Right cardiac atrium (tissue), 5 donors: ENCODE measurements around the gene ECE1. TPM values are rescaled to one million over a fixed set of nuclear protein-coding genes. Genes with fewer than 3 reads are reported as not detected.
"Not testable (repeated sequence)": the region's sequence is repeated elsewhere in the genome, so short reads cannot be mapped to it uniquely, and the experiment has no call there.

Source experiments
- ATAC-seq, 2 donors: fragments of 200-7000 bp; cut with Tn5 transposase; one replicate each; pipeline versions ENCODE4 v1.8.0 to v1.9.1; 2020; ENCODE audit warnings: moderate library complexity in 2 of 2, mild to moderate bottlenecking in 1 of 2
- DNase-seq, 3 donors: peaks; one replicate each; pipeline ENCODE4 v3.0.0-alpha.2; 2020
- H3K27ac ChIP-seq: one replicate; pipeline ENCODE4 v1.5.1; 2013; ENCODE audit warnings: mild to moderate bottlenecking, low read length, control low read depth, moderate library complexity
- H3K27me3 ChIP-seq: one replicate; pipeline ENCODE4 v1.6.1; 2013; ENCODE audit not compliant: control insufficient read depth, insufficient read depth
- H3K4me1 ChIP-seq: one replicate; pipeline ENCODE4 v1.6.1; 2013; ENCODE audit warnings: low read length; ENCODE audit not compliant: control insufficient read depth, insufficient read depth
- H3K4me3 ChIP-seq: one replicate; pipeline ENCODE4 v1.5.1; 2013; ENCODE audit warnings: low read length, control low read depth
- H3K9me3 ChIP-seq: one replicate; pipeline ENCODE4 v1.6.1; 2013; ENCODE audit warnings: low read length; ENCODE audit not compliant: control insufficient read depth
- WGBS: extraction: QIAGEN DNeasy Blood & Tissue Kit; methylation state at CpG from one replicate; pipeline ENCODE4 v1.1.7; 2013; 5-methylcytosine and 5-hydroxymethylcytosine counted together
- intact Hi-C, 4 donors: fragments of 100-400 bp; cut with DNase I; formaldehyde crosslinking; loops; one replicate each; pipeline versions ENCODE4 v1.11.0 to v1.14.0; 2022 to 2023
- polyA plus RNA-seq: library from polyadenylated mRNA; stranded (reverse); fragments of 200-250 nt; gene quantifications from one replicate; pipeline ENCODE4 v1.2.3, GENCODE V29; 2013
- total RNA-seq, 4 donors: library from RNA; stranded (reverse); fragmentation: NEBNext Ultra II Directional; extraction: Animal tissue kit (Norgen Biotek cat#: 25700); gene quantifications; one replicate each; pipeline ENCODE4 v1.2.1, GENCODE V29; 2021
- donor health status: healthy with polysubstance abuse.
- donor health status: DM: no; HTN: yes; CAD: no.
- donor health status: DM: no; HTN: no; CAD: no.
- donor health status: DM: no; HTN: yes; CAD: no; lungs with severe emphysema.
- donor health status: DM: yes; HTN: yes; CAD: no.

Gene ECE1
- total and polyA plus RNA-seq, 5 donors, result 76.2 to 158 (median 110) TPM

DNA sequence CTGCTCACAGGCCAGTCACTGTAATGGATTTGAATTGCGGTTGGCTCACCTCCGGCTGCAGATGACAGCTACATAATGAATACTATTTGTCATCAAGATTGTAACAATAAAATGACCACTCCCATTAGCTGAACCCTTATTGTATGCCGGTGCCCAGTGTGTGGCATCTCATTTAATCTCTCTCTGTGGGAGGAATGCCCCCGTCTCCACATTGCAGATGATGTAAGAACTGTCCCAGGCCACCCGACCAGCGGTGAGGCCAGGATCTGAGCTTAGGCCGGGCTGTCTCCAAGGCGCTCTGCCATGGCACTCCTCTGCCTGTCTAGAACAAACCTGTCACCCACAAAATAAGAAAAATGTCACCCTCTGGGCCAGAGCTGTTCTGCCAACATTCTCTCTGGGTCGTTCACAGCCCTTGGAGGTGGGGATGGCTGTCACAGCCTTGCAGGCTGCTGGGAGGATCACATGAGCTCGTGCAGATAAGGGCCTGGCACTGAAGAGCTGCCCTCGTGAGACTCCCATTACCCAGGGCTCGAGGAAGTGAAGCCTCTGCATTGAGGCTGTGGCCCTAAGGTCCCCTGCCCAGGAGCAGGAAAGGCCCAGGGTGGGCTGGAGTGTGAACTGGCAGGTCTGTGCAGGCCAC, 52.7 kb downstream of the ECE1 start:
- Histone ChIP-seq H3K9me3 (no peaks in the 10 kb centered on the region), H3K27ac (peak overlapping the region; percentile 88), H3K4me1 (peaks cover 4% of the 10 kb centered on the region), H3K27me3 (no peaks in the 10 kb centered on the region), H3K4me3 (no peak overlapping the region)
- intact Hi-C loops, result loop anchor here in 2 of 4 donors (10.0 kb wide), 1 partner anchor 417 kb away; no protein-coding TSS in a partner anchor
- ATAC-seq, result peak; percentile 77 to 84
- peak; percentile 45 to 75 (median 73) for DNase-seq
- WGBS, result 61% methylated on average over 12 of the region's 12 CpGs

DNA sequence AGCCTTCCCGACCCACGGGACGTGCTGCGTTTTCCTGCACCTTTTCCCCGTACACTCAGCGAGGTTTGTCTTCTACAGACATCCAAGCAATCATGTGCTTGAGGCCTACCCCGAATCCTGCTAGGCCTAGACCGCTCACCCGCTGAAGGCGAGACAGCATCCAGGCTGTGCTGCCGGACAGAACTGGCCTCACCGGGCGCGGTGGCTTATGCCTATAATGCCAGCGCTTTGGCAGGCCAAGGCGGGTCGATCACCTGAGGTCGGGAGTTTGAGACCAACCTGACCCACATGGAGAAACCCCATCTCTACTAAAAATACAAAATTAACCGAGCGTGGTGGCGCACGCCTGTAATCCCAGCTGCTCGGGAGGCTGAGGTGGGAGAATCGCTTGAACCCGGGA, 54.1 kb downstream of the ECE1 start:
- intact Hi-C loops, result loop anchor here in 2 of 4 donors (10.0 kb wide), 1 partner anchor 419 kb away; no protein-coding TSS in a partner anchor
- 98% methylated on average over 25 of the region's 25 CpGs for WGBS
- peak in 2 of 3 donors; percentile 35 to 60 for DNase-seq
- H3K9me3 ChIP-seq, result no peaks in the 10 kb centered on the region
- no peak for ATAC-seq
- H3K27me3 ChIP-seq, result no peaks in the 10 kb centered on the region
- H3K4me3 ChIP-seq, result no peak overlapping the region
- H3K27ac ChIP-seq, result no peak overlapping the region
- H3K4me1 ChIP-seq, result peaks cover 4% of the 10 kb centered on the region

DNA sequence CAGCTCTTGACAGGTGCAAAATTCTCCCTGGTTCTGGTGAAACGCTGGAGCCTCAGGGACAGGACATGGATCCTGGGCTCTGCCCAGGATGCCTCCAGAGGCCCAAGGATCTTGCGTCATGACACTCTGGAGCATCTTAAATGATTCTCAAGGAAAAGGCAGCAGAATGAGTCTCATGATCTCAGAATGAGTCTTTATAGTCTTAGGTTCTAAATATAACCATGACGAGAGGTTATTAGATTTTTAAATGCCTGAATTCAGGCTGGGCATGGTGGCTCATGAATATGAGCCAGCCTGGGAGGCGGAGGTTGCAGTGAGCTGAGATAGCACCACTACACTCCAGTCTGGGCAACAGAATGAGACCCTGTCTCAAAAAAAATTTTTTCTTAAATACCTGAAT, 55.5 kb downstream of the ECE1 start:
- WGBS, result 74% methylated on average over 4 of the region's 4 CpGs
- intact Hi-C loops, result loop anchor here (5.0 to 10.0 kb wide), 2 partner anchors 133 to 420 kb away; no protein-coding TSS in a partner anchor
- no peak for ATAC-seq

DNA sequence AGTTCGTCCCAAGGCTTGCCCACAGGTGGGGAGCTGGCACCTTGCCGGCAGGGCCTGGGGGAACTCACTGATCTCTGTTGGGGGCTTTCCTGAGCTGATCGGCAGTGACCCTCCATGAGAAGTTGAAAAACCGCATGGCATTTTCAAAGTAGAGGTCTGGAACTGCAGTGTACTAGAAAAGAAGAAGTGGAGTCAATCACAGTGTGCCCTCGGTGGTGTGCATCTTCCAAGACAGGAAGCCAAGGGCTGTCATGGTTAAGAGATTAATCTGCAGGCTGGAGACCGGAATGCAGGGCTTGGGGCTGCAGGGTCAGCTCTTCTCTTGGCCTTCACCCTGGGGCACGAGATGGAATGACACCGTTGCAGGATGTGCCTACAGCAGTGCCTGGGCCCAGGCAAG, 56.8 kb downstream of the ECE1 start:
- Histone ChIP-seq H3K4me1 (no peaks in the 10 kb centered on the region), H3K27ac (no peak overlapping the region), H3K27me3 (no peaks in the 10 kb centered on the region), H3K4me3 (no peak overlapping the region), H3K9me3 (no peaks in the 10 kb centered on the region)
- DNase-seq, result peak in 2 of 3 donors; percentile 8 to 35
- WGBS, result 62% methylated on average over 8 of the region's 8 CpGs
- intact Hi-C loops, result loop anchor here (2.0 to 10.0 kb wide), 3 partner anchors 134 to 421 kb away; no protein-coding TSS in a partner anchor
- ATAC-seq, result no peak

More for the DNA sequence above, 55.5 kb downstream of the ECE1 start:
- Histone ChIP-seq H3K4me3 (no peak overlapping the region), H3K27me3 (no peaks in the 10 kb centered on the region), H3K4me1 (peaks cover 4% of the 10 kb centered on the region), H3K9me3 (no peaks in the 10 kb centered on the region), H3K27ac (no peak overlapping the region)
- peak in 2 of 3 donors; percentile 18 to 22 for DNase-seq

DNA sequence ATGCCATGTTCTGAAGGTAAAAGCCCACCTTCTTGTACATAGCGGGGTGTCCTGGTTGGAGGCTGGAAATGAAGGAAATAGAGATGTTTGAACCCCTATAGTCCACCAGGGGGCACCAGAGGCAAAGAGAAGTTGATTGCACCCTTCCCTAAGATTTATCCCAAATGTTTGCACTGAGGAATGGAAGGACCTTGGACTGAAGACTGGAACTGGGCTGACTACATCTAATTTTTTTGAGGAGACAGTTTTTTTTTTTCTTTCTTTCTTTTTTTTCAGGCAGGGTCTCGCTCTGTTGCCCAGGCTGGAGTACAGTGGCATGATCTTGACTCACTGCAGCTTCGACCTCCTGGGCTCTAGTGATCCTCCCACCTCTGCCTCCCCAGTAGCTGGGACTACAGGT, 58.2 kb downstream of the ECE1 start:
- no peaks in the 10 kb centered on the region for H3K4me1 ChIP-seq
- no peak overlapping the region for H3K4me3 ChIP-seq
- ATAC-seq (peak; percentile 53 to 67), DNase-seq (peak in 2 of 3 donors; percentile 26 to 34)
- WGBS, result 85% methylated on average over 3 of the region's 3 CpGs
- no peaks in the 10 kb centered on the region for H3K9me3 ChIP-seq
- no peaks in the 10 kb centered on the region for H3K27me3 ChIP-seq
- intact Hi-C loops, result loop anchor here (1.0 to 10.0 kb wide), 4 partner anchors 135 to 423 kb away; no protein-coding TSS in a partner anchor
- no peak overlapping the region for H3K27ac ChIP-seq

DNA sequence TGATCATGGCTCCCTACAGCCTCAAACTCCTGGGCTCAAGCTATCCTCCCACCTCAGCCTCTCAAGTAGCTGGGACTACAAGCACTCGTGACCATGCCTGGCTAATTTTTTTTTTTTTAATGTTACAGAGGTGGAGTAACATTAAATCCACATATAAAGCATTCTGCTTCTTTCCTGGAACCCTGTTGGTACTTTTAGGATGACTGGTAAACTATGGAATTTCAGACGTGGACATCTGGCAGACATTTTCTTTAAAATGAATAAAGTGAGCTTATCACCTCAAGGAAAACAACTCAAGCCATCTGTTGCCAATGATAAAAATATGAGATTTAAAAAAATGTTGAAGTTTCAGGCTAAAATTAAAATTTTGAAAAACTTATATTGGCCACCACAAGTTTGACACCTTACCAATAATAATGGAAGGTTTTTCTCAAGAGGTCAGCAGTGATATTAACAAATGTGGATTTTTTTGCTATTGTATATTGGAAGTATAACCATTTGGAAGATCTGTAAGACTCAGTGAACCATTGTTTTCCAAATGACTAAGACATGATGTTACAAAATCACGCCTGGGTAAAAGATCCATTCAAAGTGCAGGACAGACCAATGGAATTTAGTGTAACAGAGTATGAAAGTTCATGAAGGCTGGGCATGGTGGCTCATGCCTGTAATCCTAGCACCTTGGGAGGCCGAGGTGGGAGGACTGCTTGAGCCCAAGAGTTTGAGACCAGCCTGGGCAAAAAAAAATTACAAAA, 60.8 kb downstream of the ECE1 start:
- no peaks in the 10 kb centered on the region for H3K9me3 ChIP-seq
- no peak for ATAC-seq
- no peaks in the 10 kb centered on the region for H3K4me1 ChIP-seq
- no peak overlapping the region for H3K27ac ChIP-seq
- intact Hi-C loops, result no loop called here
- no peak overlapping the region for H3K4me3 ChIP-seq
- no peaks in the 10 kb centered on the region for H3K27me3 ChIP-seq
- 87% methylated on average over 4 of the region's 4 CpGs for WGBS
- peak in 2 of 3 donors; percentile 5 to 9 for DNase-seq

DNA sequence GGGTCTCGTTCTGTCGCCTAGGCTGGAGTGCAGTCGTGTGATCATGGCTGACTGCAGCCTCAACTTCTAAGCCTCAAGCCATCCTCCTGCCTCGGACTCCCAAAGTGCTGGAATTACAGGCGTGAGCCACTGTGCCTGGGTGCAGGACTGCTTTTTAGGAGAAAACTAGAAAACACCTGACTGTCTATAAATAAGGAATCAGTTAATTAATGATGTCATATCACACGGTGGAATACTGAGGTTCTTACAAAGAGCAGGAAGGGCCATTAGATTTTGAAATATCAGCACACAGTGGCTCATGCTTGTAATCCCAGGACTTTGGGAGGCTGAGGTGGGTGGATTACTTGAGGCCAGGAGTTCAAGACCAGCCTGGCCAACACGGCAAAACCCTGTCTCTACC, 62.0 kb downstream of the ECE1 start:
- H3K4me3 ChIP-seq, ATAC-seq, H3K27me3 ChIP-seq, H3K9me3 ChIP-seq, intact Hi-C loops, H3K4me1 ChIP-seq, H3K27ac ChIP-seq: not testable (repeated sequence)
- DNase-seq, result peak in 1 of 3 donors; percentile 11
- 91% methylated on average over 7 of the region's 7 CpGs for WGBS

DNA sequence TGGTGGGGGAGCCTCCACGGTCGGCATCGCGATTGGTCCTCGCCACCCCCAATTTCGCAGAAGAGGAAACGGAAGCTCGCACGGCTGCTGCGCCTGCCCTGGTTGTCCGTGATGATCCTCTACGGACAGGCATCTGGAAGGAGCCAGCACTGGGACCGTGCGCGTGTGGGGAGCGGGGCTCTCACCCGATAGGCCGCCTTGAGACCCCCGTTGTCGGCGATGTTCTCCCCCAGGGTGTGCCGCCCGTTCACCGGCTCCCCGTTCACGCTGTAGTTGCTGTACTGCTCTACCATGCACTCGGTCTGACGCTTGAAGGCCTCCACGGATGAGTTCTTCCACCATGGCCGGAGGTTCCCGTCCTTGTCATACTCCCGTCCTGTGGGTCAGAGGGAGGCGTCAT, 65.2 kb downstream of the ECE1 start:
- DNase-seq (peak in 2 of 3 donors; percentile 56 to 57), ATAC-seq (no peak)
- Histone ChIP-seq H3K4me1 (no peaks in the 10 kb centered on the region), H3K27ac (no peak overlapping the region), H3K27me3 (no peaks in the 10 kb centered on the region), H3K9me3 (no peaks in the 10 kb centered on the region), H3K4me3 (no peak overlapping the region)
- 95% methylated on average over 33 of the region's 33 CpGs for WGBS
- intact Hi-C loops, result no loop called here

DNA sequence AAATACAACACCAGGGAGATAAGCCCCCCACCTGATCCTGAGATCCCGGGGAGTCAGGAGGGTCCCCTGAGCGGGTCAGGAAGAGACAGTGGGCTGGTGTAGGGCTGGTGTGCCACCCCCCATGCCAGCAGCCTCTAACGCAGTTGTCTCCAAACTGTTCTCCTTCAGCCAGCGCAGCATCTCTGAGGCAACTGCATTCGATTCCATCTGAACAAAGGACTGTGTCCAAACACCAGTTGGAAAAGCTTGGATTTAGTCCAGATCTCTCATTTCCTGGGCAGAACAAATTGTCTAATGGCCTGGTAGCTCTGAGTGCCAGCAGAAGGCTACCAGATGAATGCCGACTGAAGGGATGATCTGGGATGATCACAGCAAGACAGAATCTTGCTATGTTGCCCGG, 69.4 kb downstream of the ECE1 start:
- H3K9me3 ChIP-seq, result no peaks in the 10 kb centered on the region
- 67% methylated on average over 7 of the region's 7 CpGs for WGBS
- H3K4me1 ChIP-seq, result no peaks in the 10 kb centered on the region
- H3K4me3 ChIP-seq, result no peak overlapping the region
- intact Hi-C loops, result no loop called here
- ATAC-seq (peak in 1 of 2 donors; percentile 5), DNase-seq (no peak)
- no peaks in the 10 kb centered on the region for H3K27me3 ChIP-seq
- no peak overlapping the region for H3K27ac ChIP-seq

DNA sequence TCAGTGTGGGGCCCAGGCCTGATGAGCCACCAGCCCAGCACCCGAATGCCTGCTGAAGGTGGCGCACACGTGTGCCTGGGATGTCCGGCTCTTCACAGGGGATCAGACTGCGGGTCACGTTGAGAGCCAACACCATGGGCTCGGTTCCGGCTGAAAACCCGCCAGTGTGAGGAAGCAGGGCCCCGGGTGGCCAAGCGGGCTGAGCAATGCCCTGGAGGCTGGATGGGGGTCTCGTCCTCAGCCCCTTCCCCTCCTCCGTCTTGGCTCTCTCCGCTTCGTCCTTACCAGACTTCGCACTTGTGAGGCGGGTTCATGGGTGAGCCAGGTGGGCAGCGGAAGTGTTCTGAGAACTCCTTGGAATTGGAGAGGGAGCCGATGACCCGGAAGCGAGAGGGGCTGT, 70.6 kb downstream of the ECE1 start:
- no peak for ATAC-seq
- no peak overlapping the region for H3K4me3 ChIP-seq
- H3K27ac ChIP-seq, result no peak overlapping the region
- no peaks in the 10 kb centered on the region for H3K9me3 ChIP-seq
- H3K27me3 ChIP-seq, result no peaks in the 10 kb centered on the region
- H3K4me1 ChIP-seq, result no peaks in the 10 kb centered on the region
- WGBS, result 92% methylated on average over 21 of the region's 21 CpGs
- DNase-seq, result no peak
- intact Hi-C loops, result no loop called here
